GM23338 (cell line): ENCODE results near the gene CAV2. TPM values are rescaled to one million over a fixed set of nuclear protein-coding genes. Genes with fewer than 3 reads are reported as not detected.

Source experiments
- ATAC-seq: fragments of 200-7000 bp; cut with Tn5 transposase; 3 replicates; pipeline ENCODE4 v1.9.1; 2020
- DNase-seq: peaks from one replicate; pipeline ENCODE4 v3.0.0-alpha.2; 2015; ENCODE audit warnings: low spot score
- H2AFZ ChIP-seq: fragments of 200-600 bp; sonication (generic); 2 replicates; pipeline ENCODE4 v1.8.0; 2016; ENCODE audit warnings: antibody characterized with exemption, mild to moderate bottlenecking, moderate library complexity
- H3F3A ChIP-seq: fragments of 200-600 bp; sonication (generic); replicated peaks from 2 replicates; pipeline ENCODE4 v1.8.0; 2017; ENCODE audit warnings: antibody characterized with exemption, mixed run types, low read depth
- H3K27ac ChIP-seq: fragments of 200-600 bp; sonication (generic); 2 replicates; pipeline ENCODE4 v1.6.1; 2016; ENCODE audit warnings: low read depth
- H3K27me3 ChIP-seq: fragments of 200-600 bp; sonication (generic); 2 replicates; pipeline ENCODE4 v1.8.0; 2016; ENCODE audit warnings: mild to moderate bottlenecking, mixed run types, moderate library complexity; ENCODE audit not compliant: insufficient read depth
- H3K36me3 ChIP-seq: fragments of 200-600 bp; sonication (generic); 2 replicates; pipeline ENCODE4 v1.8.0; 2016; ENCODE audit warnings: mild to moderate bottlenecking; ENCODE audit not compliant: insufficient read depth
- H3K4me1 ChIP-seq: fragments of 200-600 bp; sonication (generic); 2 replicates; pipeline ENCODE4 v1.8.0; 2016; ENCODE audit warnings: mild to moderate bottlenecking, moderate library complexity; ENCODE audit not compliant: insufficient read depth
- H3K4me2 ChIP-seq: fragments of 200-600 bp; sonication (generic); 2 replicates; pipeline ENCODE4 v1.7.1; 2017; ENCODE audit warnings: mixed run types
- H3K4me3 ChIP-seq: fragments of 200-600 bp; sonication (generic); 2 replicates; pipeline ENCODE4 v1.6.1; 2016; ENCODE audit warnings: mixed run types
- H3K79me2 ChIP-seq: fragments of 200-600 bp; sonication (generic); replicated peaks from 2 replicates; pipeline ENCODE4 v1.8.0; 2017; ENCODE audit warnings: mild to moderate bottlenecking; ENCODE audit not compliant: insufficient read depth
- H3K9me2 ChIP-seq: fragments of 200-600 bp; sonication (generic); 2 replicates; pipeline ENCODE4 v1.8.0; 2017; ENCODE audit not compliant: insufficient read depth
- H4K20me1 ChIP-seq: fragments of 200-600 bp; sonication (generic); replicated peaks from 2 replicates; pipeline ENCODE4 v1.8.0; 2017; ENCODE audit warnings: mild to moderate bottlenecking; ENCODE audit not compliant: insufficient read depth
- H3K27ac Mint-ChIP-seq: 2 replicates; pipeline ENCODE4 v1.8.0; 2020; ENCODE audit warnings: inconsistent platforms, mild to moderate bottlenecking, moderate library complexity, mixed read lengths
- H3K27me3 Mint-ChIP-seq: 3 replicates; pipeline ENCODE4 v1.8.0; 2022; ENCODE audit warnings: low read depth, mild to moderate bottlenecking, moderate library complexity, mixed read lengths, inconsistent platforms; ENCODE audit not compliant: insufficient read depth, poor library complexity
- H3K36me3 Mint-ChIP-seq: 3 replicates; pipeline ENCODE4 v1.8.0; 2021; ENCODE audit warnings: low read depth, mild to moderate bottlenecking, inconsistent platforms, moderate library complexity, mixed read lengths
- H3K4me1 Mint-ChIP-seq: 3 replicates; pipeline ENCODE4 v1.8.0; 2020; ENCODE audit warnings: mild to moderate bottlenecking, inconsistent platforms, mixed read lengths
- H3K4me3 Mint-ChIP-seq: 3 replicates; pipeline ENCODE4 v1.8.0; 2021; ENCODE audit warnings: moderate library complexity, mild to moderate bottlenecking, inconsistent platforms, mixed read lengths
- H3K9me3 Mint-ChIP-seq: 3 replicates; pipeline ENCODE4 v1.8.0; 2020; ENCODE audit warnings: moderate library complexity, mild to moderate bottlenecking, inconsistent platforms, mixed read lengths
- CREB1 ChIP-seq: fragments of 250-450 bp; sonication (Bioruptor Pico); IDR thresholded peaks from 2 replicates; pipeline ENCODE4 v1.5.0; 2020; ENCODE audit warnings: low read depth, mild to moderate bottlenecking, moderate library complexity
- ETS1 ChIP-seq: IDR thresholded peaks from 2 replicates; pipeline ENCODE4 v1.6.1; 2016; ENCODE audit warnings: antibody characterized with exemption
- EZH2 ChIP-seq: fragments of 200-600 bp; sonication (generic); IDR thresholded peaks from one replicate; pipeline ENCODE4 v1.8.0; 2017; ENCODE audit warnings: antibody characterized with exemption, mild to moderate bottlenecking, low read depth; ENCODE audit not compliant: unreplicated experiment
- EZH2phosphoT487 ChIP-seq: fragments of 200-600 bp; sonication (generic); IDR thresholded peaks from one replicate; pipeline ENCODE4 v1.8.1; 2018; ENCODE audit warnings: antibody characterized with exemption; ENCODE audit not compliant: unreplicated experiment
- JUNB ChIP-seq: IDR thresholded peaks from one replicate; pipeline ENCODE4 v1.6.1; 2016; ENCODE audit warnings: antibody characterized with exemption; ENCODE audit not compliant: unreplicated experiment
- POLR2AphosphoS5 ChIP-seq: IDR thresholded peaks from 2 replicates; pipeline ENCODE4 v1.6.1; 2016; ENCODE audit warnings: antibody characterized with exemption, low read depth
- REST ChIP-seq: IDR thresholded peaks from one replicate; pipeline ENCODE4 v1.6.1; 2018; ENCODE audit warnings: antibody characterized with exemption; ENCODE audit not compliant: unreplicated experiment
- STAT1 ChIP-seq: IDR thresholded peaks from one replicate; pipeline ENCODE4 v1.6.1; 2016; ENCODE audit warnings: antibody characterized with exemption; ENCODE audit not compliant: unreplicated experiment
- ZNF114 ChIP-seq: fragments of 250-450 bp; sonication (Bioruptor Pico); IDR thresholded peaks from 2 replicates; pipeline ENCODE4 v1.5.0; 2020; ENCODE audit warnings: mild to moderate bottlenecking, moderate library complexity
- ZNF331 ChIP-seq: fragments of 250-450 bp; sonication (Bioruptor Pico); IDR thresholded peaks from 2 replicates; pipeline ENCODE4 v1.5.0; 2020; ENCODE audit warnings: low read depth, mild to moderate bottlenecking, moderate library complexity
- ZNF462 ChIP-seq: fragments of 250-450 bp; sonication (Bioruptor Pico); IDR thresholded peaks from 2 replicates; pipeline ENCODE4 v1.5.0; 2020; ENCODE audit warnings: mild to moderate bottlenecking, moderate library complexity
- polyA plus RNA-seq: library from polyadenylated mRNA; unstranded; fragments of >200 nt; fragmentation: Nextera tagmentation; extraction: Ambion mirVana; gene quantifications from 2 replicates; pipeline ENCODE4 v1.2.1, GENCODE V29; 2016
- total RNA-seq: library from RNA; depleted of rRNA; stranded (reverse); fragments of >200 nt; shearing (Covaris generic); gene quantifications from 2 replicates; pipeline ENCODE4 v1.2.3, GENCODE V29; 2014

Gene CAV2
- total and polyA plus RNA-seq, 2 experiments from 2014 or later = 4.2 to 6.6 TPM

- Histone ChIP-seq H3K79me2 (no peaks in the 10 kb centered on the region), H3K9me2 (no peaks in the 10 kb centered on the region), H3K27ac (no peak overlapping the region), H3F3A (no peaks in the 10 kb centered on the region), H2AFZ (no peak overlapping the region), H3K4me2 (no peak overlapping the region), H3K36me3 (no peaks in the 10 kb centered on the region), H3K27me3 (no peaks in the 10 kb centered on the region), H4K20me1 (no peaks in the 10 kb centered on the region), H3K4me1 (no peaks in the 10 kb centered on the region), H3K4me3 (no peak overlapping the region)
- ATAC-seq (no peak), DNase-seq (no peak)
- TF ChIP-seq EZH2 (no peak), JUNB (no peak)
- H3K4me3 Mint-ChIP-seq = no peak overlapping the region
- no peaks in the 10 kb centered on the region for H3K9me3 Mint-ChIP-seq
- peaks cover 2% of the 10 kb centered on the region for H3K27me3 Mint-ChIP-seq
- H3K4me1 Mint-ChIP-seq = no peaks in the 10 kb centered on the region
- no peak overlapping the region for H3K27ac Mint-ChIP-seq
- no peaks in the 10 kb centered on the region for H3K36me3 Mint-ChIP-seq
Measured at GRCh38 chr7:116549370-116549769, 49.8 kb downstream of the CAV2 start.

GRCh38 chr7:116551692-116552091 lies 52.2 kb downstream of the CAV2 start:
- Mint-ChIP-seq H3K4me3 (no peak overlapping the region), H3K27me3 (peaks cover 2% of the 10 kb centered on the region), H3K4me1 (no peaks in the 10 kb centered on the region), H3K36me3 (no peaks in the 10 kb centered on the region), H3K9me3 (no peaks in the 10 kb centered on the region), H3K27ac (no peak overlapping the region)
- no peaks in the 10 kb centered on the region for H3K4me1 ChIP-seq
- no peaks in the 10 kb centered on the region for H3K27me3 ChIP-seq
- no peaks in the 10 kb centered on the region for H3F3A ChIP-seq
- H2AFZ ChIP-seq = no peak overlapping the region
- no peak overlapping the region for H3K4me2 ChIP-seq
- H3K27ac ChIP-seq = no peak overlapping the region
- H3K9me2 ChIP-seq = no peaks in the 10 kb centered on the region
- H3K79me2 ChIP-seq = no peaks in the 10 kb centered on the region
- no peak for DNase-seq
- no peak for ATAC-seq
- no peaks in the 10 kb centered on the region for H4K20me1 ChIP-seq
- no peaks in the 10 kb centered on the region for H3K36me3 ChIP-seq
- H3K4me3 ChIP-seq = no peak overlapping the region
- no peak for TF ChIP-seq CREB1 (CRISPR knock-in tag)
- TF ChIP-seq POLR2AphosphoS5 = no peak
- TF ChIP-seq ZNF331 (CRISPR knock-in tag) = no peak
- no peak for TF ChIP-seq ETS1
- TF ChIP-seq REST = no peak
- no peak for TF ChIP-seq STAT1
- no peak for TF ChIP-seq EZH2
- TF ChIP-seq ZNF462 (CRISPR knock-in tag) = no peak
- TF ChIP-seq EZH2phosphoT487 = no peak
- no peak for TF ChIP-seq ZNF114 (CRISPR knock-in tag)
